IPS-15b (cell line): ENCODE measurements around the gene HNRNPA1.

ENCODE experiments used
- H3K27me3 ChIP-seq: one replicate; pipeline ENCODE4 v1.6.1; 2013; ENCODE audit warnings: low read length; ENCODE audit not compliant: control insufficient read depth, insufficient read depth
- H3K36me3 ChIP-seq: one replicate; pipeline ENCODE4 v1.6.1; 2013; ENCODE audit warnings: low read length; ENCODE audit not compliant: control insufficient read depth, insufficient read depth
- H3K4me1 ChIP-seq: one replicate; pipeline ENCODE4 v1.6.1; 2013; ENCODE audit warnings: mild to moderate bottlenecking, low read length; ENCODE audit not compliant: control insufficient read depth, insufficient read depth
- H3K4me3 ChIP-seq: one replicate; pipeline ENCODE4 v1.5.1; 2013; ENCODE audit warnings: low read depth, low read length
- H3K9ac ChIP-seq: one replicate; pipeline ENCODE4 v1.6.1; 2013; ENCODE audit warnings: low read depth, mild to moderate bottlenecking, low read length
- H3K9me3 ChIP-seq: one replicate; pipeline ENCODE4 v1.6.1; 2013; ENCODE audit warnings: mild to moderate bottlenecking, low read length; ENCODE audit not compliant: control insufficient read depth, insufficient read depth

HNRNPA1 gene

GRCh38 chr12:54287261-54288157 is 7.0 kb downstream of the HNRNPA1 start:
- H3K4me1 ChIP-seq = peaks cover 3% of the 10 kb centered on the region
- peaks cover 42% of the 10 kb centered on the region for H3K36me3 ChIP-seq
- no peak overlapping the region for H3K9ac ChIP-seq
- no peaks in the 10 kb centered on the region for H3K9me3 ChIP-seq
- H3K27me3 ChIP-seq = no peaks in the 10 kb centered on the region
- H3K4me3 ChIP-seq = no peak overlapping the region

GRCh38 chr12:54292083-54292930 is 11.8 kb downstream of the HNRNPA1 start:
- no peak overlapping the region for H3K9ac ChIP-seq
- H3K9me3 ChIP-seq = no peaks in the 10 kb centered on the region
- no peaks in the 10 kb centered on the region for H3K4me1 ChIP-seq
- peaks cover 4% of the 10 kb centered on the region for H3K36me3 ChIP-seq
- no peaks in the 10 kb centered on the region for H3K27me3 ChIP-seq
- no peak overlapping the region for H3K4me3 ChIP-seq

- Histone ChIP-seq H3K9me3 (no peaks in the 10 kb centered on the region), H3K9ac (no peak overlapping the region), H3K36me3 (peaks cover 3% of the 10 kb centered on the region), H3K4me3 (no peak overlapping the region), H3K4me1 (no peaks in the 10 kb centered on the region), H3K27me3 (no peaks in the 10 kb centered on the region)
Measured at GRCh38 chr12:54292931-54293241, 12.4 kb downstream of the HNRNPA1 start.

GRCh38 chr12:54294152-54294952 is 13.8 kb downstream of the HNRNPA1 start:
- Histone ChIP-seq H3K9me3 (no peaks in the 10 kb centered on the region), H3K4me1 (peaks cover under 1% of the 10 kb centered on the region), H3K36me3 (peaks cover 3% of the 10 kb centered on the region), H3K9ac (no peak overlapping the region), H3K27me3 (peaks cover 6% of the 10 kb centered on the region), H3K4me3 (no peak overlapping the region)

GRCh38 chr12:54294953-54295566 is 14.5 kb downstream of the HNRNPA1 start:
- H3K27me3 ChIP-seq = peaks cover 12% of the 10 kb centered on the region
- peaks cover 7% of the 10 kb centered on the region for H3K4me1 ChIP-seq
- no peaks in the 10 kb centered on the region for H3K9me3 ChIP-seq
- peaks cover 3% of the 10 kb centered on the region for H3K36me3 ChIP-seq
- no peak overlapping the region for H3K4me3 ChIP-seq
- H3K9ac ChIP-seq = no peak overlapping the region

GRCh38 chr12:54296393-54297099 is 16.0 kb downstream of the HNRNPA1 start:
- peaks cover 14% of the 10 kb centered on the region for H3K4me1 ChIP-seq
- no peak overlapping the region for H3K4me3 ChIP-seq
- peaks cover 3% of the 10 kb centered on the region for H3K36me3 ChIP-seq
- no peaks in the 10 kb centered on the region for H3K9me3 ChIP-seq
- H3K27me3 ChIP-seq = peaks cover 15% of the 10 kb centered on the region
- H3K9ac ChIP-seq = no peak overlapping the region

GRCh38 chr12:54298904-54299303 is 18.4 kb downstream of the HNRNPA1 start:
- H3K36me3 ChIP-seq = no peaks in the 10 kb centered on the region
- no peak overlapping the region for H3K9ac ChIP-seq
- no peaks in the 10 kb centered on the region for H3K9me3 ChIP-seq
- peaks cover 18% of the 10 kb centered on the region for H3K27me3 ChIP-seq
- peaks cover 19% of the 10 kb centered on the region for H3K4me1 ChIP-seq
- no peak overlapping the region for H3K4me3 ChIP-seq

GRCh38 chr12:54299515-54300224 is 19.1 kb downstream of the HNRNPA1 start:
- peaks cover 25% of the 10 kb centered on the region for H3K4me1 ChIP-seq
- no peaks in the 10 kb centered on the region for H3K36me3 ChIP-seq
- peaks cover 18% of the 10 kb centered on the region for H3K27me3 ChIP-seq
- no peak overlapping the region for H3K9ac ChIP-seq
- no peaks in the 10 kb centered on the region for H3K9me3 ChIP-seq
- H3K4me3 ChIP-seq = peak overlapping the region; percentile 73

- Histone ChIP-seq H3K9me3 (no peaks in the 10 kb centered on the region), H3K9ac (peak overlapping the region; percentile 80), H3K36me3 (no peaks in the 10 kb centered on the region), H3K4me1 (peaks cover 26% of the 10 kb centered on the region), H3K4me3 (peak overlapping the region; percentile 73), H3K27me3 (peaks cover 18% of the 10 kb centered on the region)
Measured at GRCh38 chr12:54300225-54300731, 19.8 kb downstream of the HNRNPA1 start.

- Histone ChIP-seq H3K27me3 (peaks cover 18% of the 10 kb centered on the region), H3K9me3 (no peaks in the 10 kb centered on the region), H3K9ac (peak within 1 kb of the TSS; percentile 80), H3K4me1 (peaks cover 26% of the 10 kb centered on the region), H3K36me3 (no peaks in the 10 kb centered on the region), H3K4me3 (peak within 1 kb of the TSS; percentile 73)
Measured at GRCh38 chr12:54300732-54301427, 20.4 kb downstream of the HNRNPA1 start, which contains the start of gene NFE2. NFE2 (minus strand) TSS chr12:54301015; CDS start chr12:54295248, 5,767 bp downstream.
